DMS53 treated with DMSO at 0.1 percent for 48 hours (cell line): ENCODE results near the gene SMYD3.
"Not testable (repeated sequence)": the region's sequence is repeated elsewhere in the genome, so short reads cannot be mapped to it uniquely, and the experiment has no call there.

ENCODE experiments used
- DNase-seq: peaks from one replicate; lab custom pipeline; 2025; ENCODE audit not compliant: unreplicated experiment; lab: John Stamatoyannopoulos, UW

SMYD3 gene

GRCh38 chr1:245791410-245792312 is 715.4 kb downstream of the SMYD3 start:
- no peak for DNase-seq

GRCh38 chr1:245790441-245790840 is 716.6 kb downstream of the SMYD3 start:
- no peak for DNase-seq

GRCh38 chr1:245788886-245789285 is 718.2 kb downstream of the SMYD3 start:
- no peak for DNase-seq

GRCh38 chr1:245788269-245788668 is 718.8 kb downstream of the SMYD3 start:
- DNase-seq: no peak

- no peak for DNase-seq
These were observed 720.1 kb downstream of the SMYD3 start for GRCh38 chr1:245786948-245787347.

GRCh38 chr1:245779797-245780755 is 727.0 kb downstream of the SMYD3 start:
- no peak for DNase-seq

- no peak for DNase-seq
These were observed 729.3 kb downstream of the SMYD3 start for GRCh38 chr1:245777752-245778151.

- DNase-seq: no peak
These were observed 730.3 kb downstream of the SMYD3 start for GRCh38 chr1:245776694-245777332.

GRCh38 chr1:245776139-245776538 is 730.9 kb downstream of the SMYD3 start:
- no peak for DNase-seq

GRCh38 chr1:245774931-245775330 is 732.1 kb downstream of the SMYD3 start:
- not testable (repeated sequence) for DNase-seq

- no peak for DNase-seq
These were observed 732.9 kb downstream of the SMYD3 start for GRCh38 chr1:245774196-245774595.

- no peak for DNase-seq
These were observed 733.7 kb downstream of the SMYD3 start for GRCh38 chr1:245773344-245773743.

GRCh38 chr1:245772739-245773138 is 734.3 kb downstream of the SMYD3 start:
- no peak for DNase-seq

- DNase-seq: no peak
These were observed 734.8 kb downstream of the SMYD3 start for GRCh38 chr1:245772325-245772724.

GRCh38 chr1:245771511-245772281 is 735.4 kb downstream of the SMYD3 start:
- no peak for DNase-seq

- no peak for DNase-seq
These were observed 736.9 kb downstream of the SMYD3 start for GRCh38 chr1:245770156-245770555.

GRCh38 chr1:245768596-245768995 is 738.5 kb downstream of the SMYD3 start:
- no peak for DNase-seq

GRCh38 chr1:245765230-245766000 is 741.7 kb downstream of the SMYD3 start:
- no peak for DNase-seq

GRCh38 chr1:245763873-245764331 is 743.2 kb downstream of the SMYD3 start:
- DNase-seq: no peak
